ENCODE data around the gene TMEM40.

- TF ChIP-seq CTCF (IDR thresholded peaks at IDR 0.05; ENCODE audit: low read depth, low read length): no peak
- TF ChIP-seq EZH2phosphoT487 (IDR thresholded peaks at IDR 0.05; ENCODE audit: low read depth): no peak
Measured at GRCh38 chr3:12748477-12748876, 10.6 kb downstream of the TMEM40 start.

All from OCI-LY3 (cell line).